CD4-positive, CD25-positive, alpha-beta regulatory T cell (primary cell): Measurements from ENCODE around the gene ACTR2. TPM values are rescaled to one million over a fixed set of nuclear protein-coding genes. Genes with fewer than 3 reads are reported as not detected.
A peak's percentile ranks its signal among the peaks of the same experiment; 100 is the strongest.
"Not testable (repeated sequence)": the region's sequence is repeated elsewhere in the genome, so short reads cannot be mapped to it uniquely, and the experiment has no call there.

Experiments used
- ATAC-seq, 2 donors: fragments of 150-1000 bp; cut with Tn5 transposase; one replicate each; pipeline ENCODE4 v1.10.0; 2021; ENCODE audit warnings: low read depth in 2 of 2, moderate number of reproducible peaks in 2 of 2, moderate library complexity in 1 of 2
- DNase-seq, 3 donors: peaks; one replicate each; pipeline versions ENCODE4 v3.0.0 to v3.0.0-alpha.2; 2012 to 2022; ENCODE audit warnings: mixed read lengths in 1 of 3
- H3K27ac ChIP-seq: one replicate; pipeline ENCODE4 v1.7.0; 2013; ENCODE audit warnings: mild to moderate bottlenecking, low read length; ENCODE audit not compliant: insufficient read depth, poor library complexity, severe bottlenecking
- H3K27me3 ChIP-seq: one replicate; pipeline ENCODE4 v1.7.0; 2013; ENCODE audit warnings: low read length; ENCODE audit not compliant: control insufficient read depth, insufficient read depth
- H3K36me3 ChIP-seq: one replicate; pipeline ENCODE4 v1.7.0; 2013; ENCODE audit warnings: mild to moderate bottlenecking, low read length, moderate library complexity; ENCODE audit not compliant: control insufficient read depth, insufficient read depth
- H3K4me1 ChIP-seq: 2 replicates; pipeline ENCODE4 v1.7.0; 2013; ENCODE audit warnings: mild to moderate bottlenecking, low read length; ENCODE audit not compliant: insufficient read depth, control insufficient read depth, poor library complexity, severe bottlenecking
- H3K4me3 ChIP-seq: one replicate; pipeline ENCODE4 v1.7.0; 2013; ENCODE audit warnings: low read depth, mild to moderate bottlenecking, low read length, moderate library complexity
- H3K9me3 ChIP-seq, 2 experiments: 1 replicate in 1 of 2; 2 replicates in 1 of 2; pipeline ENCODE4 v1.7.0; 2013; ENCODE audit warnings: low read length in 2 of 2, mild to moderate bottlenecking in 1 of 2, moderate library complexity in 1 of 2; ENCODE audit not compliant: control insufficient read depth in 2 of 2
- H3K27ac Mint-ChIP-seq, 3 donors: one replicate each; pipeline ENCODE4 v1.8.0; 2020 to 2022; ENCODE audit warnings: mild to moderate bottlenecking in 3 of 3, mixed read lengths in 3 of 3, moderate library complexity in 2 of 3
- H3K27me3 Mint-ChIP-seq: one replicate; pipeline ENCODE4 v1.8.0; 2022; ENCODE audit warnings: mild to moderate bottlenecking, mixed read lengths
- H3K36me3 Mint-ChIP-seq: one replicate; pipeline ENCODE4 v1.8.0; 2020; ENCODE audit warnings: mixed read lengths
- H3K4me1 Mint-ChIP-seq, 4 donors: one replicate each; pipeline ENCODE4 v1.8.0; 2020 to 2022; ENCODE audit warnings: mixed read lengths in 4 of 4, mild to moderate bottlenecking in 1 of 4
- H3K4me3 Mint-ChIP-seq, 4 donors: one replicate each; pipeline ENCODE4 v1.8.0; 2020 to 2022; ENCODE audit warnings: mild to moderate bottlenecking in 4 of 4, mixed read lengths in 4 of 4, moderate library complexity in 3 of 4
- H3K9me3 Mint-ChIP-seq, 7 donors: one replicate each; pipeline ENCODE4 v1.8.0; 2020 to 2022; ENCODE audit warnings: mixed read lengths in 7 of 7, mild to moderate bottlenecking in 3 of 7, moderate library complexity in 2 of 7
- polyA plus RNA-seq, 4 donors: library from polyadenylated mRNA; unstranded; fragments of 300-500 nt; fragmentation: Illumina TruSeq; gene quantifications; one replicate each; pipeline ENCODE4 v1.2.3, GENCODE V29; 2021
- total RNA-seq: library from RNA; stranded (reverse); gene quantifications from one replicate; pipeline ENCODE4 v1.2.3, GENCODE V29; 2022

Gene ACTR2
- total and polyA plus RNA-seq, 5 donors from 2014 or later = 275 to 324 (median 303) TPM

DNA sequence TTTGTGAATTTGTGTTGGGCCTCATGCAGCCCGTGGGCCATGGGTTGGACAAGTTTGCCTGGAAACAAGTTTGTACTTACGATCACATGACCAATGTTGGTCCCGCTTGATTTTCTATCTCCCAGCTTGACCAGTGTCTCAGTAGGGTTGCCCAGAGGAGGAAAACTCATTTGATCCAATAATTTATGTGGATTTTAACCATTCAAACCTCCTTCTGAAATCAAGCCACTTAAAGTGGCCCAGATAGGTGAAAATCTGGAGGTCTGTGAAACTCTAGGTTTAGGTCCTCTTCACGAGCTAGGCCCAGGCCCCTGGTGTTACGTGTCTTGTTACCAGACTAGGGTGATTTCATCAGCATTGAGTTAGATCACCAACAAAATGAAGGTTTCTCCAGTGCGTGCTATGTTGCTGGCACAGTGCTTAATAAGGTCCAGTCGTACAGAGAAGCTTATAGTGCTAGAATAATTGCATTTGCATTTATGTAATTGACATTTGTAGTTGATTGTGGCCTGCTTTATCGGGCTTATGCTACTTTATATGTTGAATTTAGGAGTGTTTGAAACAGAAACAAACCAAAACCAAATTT is 4.4 kb downstream of the ACTR2 start:
- H3K4me3 Mint-ChIP-seq = peak overlapping the region; percentile 67 to 90 (median 72)
- peaks cover 0 to 1% (median 0%) of the 10 kb centered on the region in 7 donors for H3K9me3 Mint-ChIP-seq
- peaks cover 24% of the 10 kb centered on the region for H3K36me3 ChIP-seq
- H3K4me1 Mint-ChIP-seq = peaks cover 25 to 83% (median 51%) of the 10 kb centered on the region in 4 donors
- DNase-seq (peak in 1 of 3 donors; percentile 15), ATAC-seq (no peak)
- peaks cover 12% of the 10 kb centered on the region for H3K36me3 Mint-ChIP-seq
- peaks cover 82% of the 10 kb centered on the region for H3K4me1 ChIP-seq
- peak overlapping the region; percentile 73 for H3K27ac ChIP-seq
- peak overlapping the region; percentile 55 to 68 (median 64) for H3K27ac Mint-ChIP-seq
- no peaks in the 10 kb centered on the region for H3K27me3 ChIP-seq
- H3K27me3 Mint-ChIP-seq = peaks cover 10% of the 10 kb centered on the region
- H3K9me3 ChIP-seq = no peaks in the 10 kb centered on the region
- peak overlapping the region; percentile 73 for H3K4me3 ChIP-seq

DNA sequence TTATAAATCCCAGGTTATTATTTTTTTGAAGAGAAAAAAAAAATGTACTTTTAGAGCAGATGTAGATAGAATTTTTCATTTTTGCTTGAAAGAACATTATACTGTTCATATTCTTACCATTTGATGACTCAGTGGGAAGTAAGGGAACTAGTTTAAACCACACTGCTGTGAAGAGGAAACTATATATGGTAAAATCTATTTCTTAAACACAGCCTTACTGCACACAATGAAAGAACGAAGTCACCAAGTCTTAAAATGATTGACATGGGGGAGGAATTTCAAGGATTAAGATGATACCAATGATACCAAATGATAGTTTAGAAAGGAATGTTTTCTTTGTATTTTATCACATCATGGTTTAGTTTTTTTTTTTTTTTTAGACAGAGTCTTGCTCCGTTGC is 5.0 kb downstream of the ACTR2 start:
- Mint-ChIP-seq H3K4me1 (peaks cover 25 to 83% (median 50%) of the 10 kb centered on the region in 4 donors), H3K36me3 (peaks cover 12% of the 10 kb centered on the region), H3K9me3 (no peaks in the 10 kb centered on the region), H3K27me3 (peaks cover 6% of the 10 kb centered on the region), H3K27ac (peak overlapping the region; percentile 6 to 68 (median 64)), H3K4me3 (peak overlapping the region; percentile 67 to 90 (median 72))
- DNase-seq (peak in 1 of 3 donors; percentile 29), ATAC-seq (peak; percentile 51 to 53)
- peak overlapping the region; percentile 73 for H3K4me3 ChIP-seq
- H3K27ac ChIP-seq = peak overlapping the region; percentile 73
- H3K27me3 ChIP-seq = no peaks in the 10 kb centered on the region
- H3K4me1 ChIP-seq = peaks cover 88% of the 10 kb centered on the region
- H3K36me3 ChIP-seq = peaks cover 28% of the 10 kb centered on the region
- H3K9me3 ChIP-seq = no peaks in the 10 kb centered on the region

GRCh38 chr2:65240657-65241056 is 13.0 kb downstream of the ACTR2 start:
- Histone ChIP-seq H3K9me3 (no peaks in the 10 kb centered on the region), H3K27me3 (no peaks in the 10 kb centered on the region), H3K36me3 (peaks cover 55% of the 10 kb centered on the region), H3K27ac (no peak overlapping the region), H3K4me3 (peak overlapping the region; percentile 9), H3K4me1 (peaks cover 40% of the 10 kb centered on the region)
- no peak for ATAC-seq
- no peaks in the 10 kb centered on the region for H3K27me3 Mint-ChIP-seq
- H3K36me3 Mint-ChIP-seq = peaks cover 26% of the 10 kb centered on the region
- peak overlapping the region in 1 of 4 donors; percentile 53 for H3K4me3 Mint-ChIP-seq
- no peak for DNase-seq
- peak overlapping the region in 1 of 3 donors; percentile 79 for H3K27ac Mint-ChIP-seq
- H3K4me1 Mint-ChIP-seq = peaks cover 32 to 75% (median 47%) of the 10 kb centered on the region in 4 donors
- no peaks in the 10 kb centered on the region for H3K9me3 Mint-ChIP-seq

- Histone ChIP-seq H3K4me1 (peaks cover 16% of the 10 kb centered on the region), H3K4me3 (peak overlapping the region; percentile 11), H3K36me3 (peaks cover 69% of the 10 kb centered on the region)
- H3K27me3 ChIP-seq, H3K27ac Mint-ChIP-seq, ATAC-seq, H3K27ac ChIP-seq, H3K27me3 Mint-ChIP-seq, H3K9me3 ChIP-seq, H3K9me3 Mint-ChIP-seq, DNase-seq: not testable (repeated sequence)
- H3K36me3 Mint-ChIP-seq = peaks cover 40% of the 10 kb centered on the region
- H3K4me1 Mint-ChIP-seq = peaks cover 42 to 65% (median 51%) of the 10 kb centered on the region in 4 donors
- H3K4me3 Mint-ChIP-seq = peak overlapping the region in 1 of 4 donors; percentile 15
Measured at GRCh38 chr2:65244452-65244851, 16.8 kb downstream of the ACTR2 start.

- H3K27ac ChIP-seq = no peak overlapping the region
- peaks cover 55% of the 10 kb centered on the region for H3K36me3 ChIP-seq
- no peak for ATAC-seq
- no peak for DNase-seq
- H3K4me3 ChIP-seq = no peak overlapping the region
- no peaks in the 10 kb centered on the region for H3K27me3 ChIP-seq
- no peaks in the 10 kb centered on the region for H3K9me3 ChIP-seq
- Mint-ChIP-seq H3K9me3 (peaks cover 0 to 2% (median 0%) of the 10 kb centered on the region in 7 donors), H3K27me3 (no peaks in the 10 kb centered on the region), H3K4me1 (peaks cover 17 to 34% (median 32%) of the 10 kb centered on the region in 4 donors), H3K4me3 (no peak overlapping the region), H3K27ac (peak overlapping the region in 1 of 3 donors; percentile 71), H3K36me3 (peaks cover 26% of the 10 kb centered on the region)
- no peaks in the 10 kb centered on the region for H3K4me1 ChIP-seq
Measured at GRCh38 chr2:65252640-65253039, 25.0 kb downstream of the ACTR2 start.

- Histone ChIP-seq H3K27ac (no peak overlapping the region), H3K4me3 (no peak overlapping the region), H3K4me1 (peaks cover 3% of the 10 kb centered on the region), H3K36me3 (peaks cover 70% of the 10 kb centered on the region), H3K27me3 (no peaks in the 10 kb centered on the region), H3K9me3 (no peaks in the 10 kb centered on the region)
- Mint-ChIP-seq H3K27ac (peak overlapping the region in 1 of 3 donors; percentile 14), H3K9me3 (no peaks in the 10 kb centered on the region), H3K4me1 (peaks cover 13 to 36% (median 25%) of the 10 kb centered on the region in 4 donors), H3K36me3 (peaks cover 20% of the 10 kb centered on the region), H3K27me3 (no peaks in the 10 kb centered on the region), H3K4me3 (no peak overlapping the region)
- ATAC-seq (no peak), DNase-seq (no peak)
Measured at GRCh38 chr2:65255356-65255755, 27.7 kb downstream of the ACTR2 start.

DNA sequence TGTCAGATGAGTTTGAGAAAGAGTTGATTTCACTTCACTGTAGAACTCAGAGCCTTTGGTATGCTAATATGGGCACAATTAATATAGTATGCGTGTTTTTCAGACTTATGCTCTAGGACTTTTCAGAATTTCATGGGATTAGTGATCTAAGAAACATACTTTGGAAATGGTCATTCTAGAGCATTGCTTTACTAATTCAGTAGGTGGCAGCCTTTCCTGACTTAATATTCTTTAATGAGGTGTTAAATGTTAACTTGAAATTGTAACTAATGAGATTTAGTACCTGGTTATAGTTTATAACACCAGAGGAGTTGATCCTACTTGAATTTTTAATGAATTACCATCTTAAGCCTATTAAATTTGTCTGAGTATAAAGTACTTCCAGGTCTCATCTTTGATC is 28.4 kb downstream of the ACTR2 start:
- Mint-ChIP-seq H3K4me1 (peaks cover 13 to 38% (median 20%) of the 10 kb centered on the region in 4 donors), H3K27me3 (no peaks in the 10 kb centered on the region), H3K9me3 (no peaks in the 10 kb centered on the region), H3K27ac (no peak overlapping the region), H3K36me3 (peaks cover 16% of the 10 kb centered on the region), H3K4me3 (no peak overlapping the region)
- Histone ChIP-seq H3K27ac (no peak overlapping the region), H3K9me3 (no peaks in the 10 kb centered on the region), H3K4me1 (peaks cover 3% of the 10 kb centered on the region), H3K4me3 (no peak overlapping the region), H3K36me3 (peaks cover 71% of the 10 kb centered on the region), H3K27me3 (no peaks in the 10 kb centered on the region)
- DNase-seq (no peak), ATAC-seq (no peak)

DNA sequence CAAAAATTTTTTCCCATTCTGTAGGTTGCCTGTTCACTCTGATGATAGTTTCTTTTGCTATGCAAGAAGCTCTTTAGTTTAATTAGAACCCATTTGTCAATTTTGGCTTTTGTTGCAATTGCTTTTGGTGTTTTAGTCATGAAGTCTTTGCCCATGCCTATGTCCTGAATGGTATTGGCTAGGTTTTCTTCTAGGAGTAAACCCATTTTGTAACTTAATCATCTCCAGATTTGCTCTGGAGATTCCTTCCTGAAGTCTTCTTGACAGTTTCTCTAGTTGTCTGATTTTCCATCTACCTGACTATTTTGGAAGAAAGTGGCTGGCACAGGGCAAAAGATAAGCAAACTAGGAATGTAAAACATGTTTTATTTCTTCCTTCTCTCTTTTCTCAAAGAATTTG is 30.2 kb downstream of the ACTR2 start:
- Mint-ChIP-seq H3K4me1 (peaks cover 7 to 34% (median 25%) of the 10 kb centered on the region in 4 donors), H3K36me3 (peaks cover 19% of the 10 kb centered on the region), H3K27ac (peak overlapping the region in 2 of 3 donors; percentile 2 to 39)
- not testable (repeated sequence) for H3K27me3 ChIP-seq, DNase-seq, ATAC-seq, H3K27me3 Mint-ChIP-seq, H3K9me3 ChIP-seq, H3K4me3 ChIP-seq, H3K4me3 Mint-ChIP-seq, H3K4me1 ChIP-seq, H3K9me3 Mint-ChIP-seq, H3K27ac ChIP-seq
- H3K36me3 ChIP-seq = peaks cover 77% of the 10 kb centered on the region
